Activated naive CD4-positive, alpha-beta T cell treated with anti-CD3 and anti-CD28 coated beads, Interleukin-2, amount 50 U/mL, for 72 hours (primary cell): ENCODE results near the gene ANKRD10. TPM values are rescaled to one million over a fixed set of nuclear protein-coding genes. Genes with fewer than 3 reads are reported as not detected.
"Not testable (repeated sequence)": the region's sequence is repeated elsewhere in the genome, so short reads cannot be mapped to it uniquely, and the experiment has no call there.

Experiments used
- ATAC-seq, 2 donors: fragments of 150-1000 bp; cut with Tn5 transposase; 2 replicates each; pipeline ENCODE4 v1.10.0; 2021; ENCODE audit warnings: mild to moderate bottlenecking in 2 of 2, moderate library complexity in 2 of 2
- DNase-seq, 2 donors: peaks; one replicate each; pipeline ENCODE4 v3.0.0; 2021 to 2022; ENCODE audit warnings: low spot score in 2 of 2
- H3K27ac Mint-ChIP-seq, 2 donors: one replicate each; pipeline ENCODE4 v1.8.0; 2022; ENCODE audit warnings: mild to moderate bottlenecking in 2 of 2, mixed read lengths in 2 of 2
- H3K36me3 Mint-ChIP-seq, 2 donors: one replicate each; pipeline ENCODE4 v1.8.0; 2022; ENCODE audit warnings: mixed read lengths in 2 of 2
- H3K9me3 Mint-ChIP-seq, 2 donors: one replicate each; pipeline ENCODE4 v1.8.0; 2022; ENCODE audit warnings: mixed read lengths in 2 of 2
- total RNA-seq, 2 donors: library from RNA; stranded (reverse); gene quantifications; one replicate each; pipeline ENCODE4 v1.2.3, GENCODE V29; 2022

The ANKRD10 gene
- total RNA-seq, 2 donors from 2014 or later, result 160 to 162 TPM

DNA sequence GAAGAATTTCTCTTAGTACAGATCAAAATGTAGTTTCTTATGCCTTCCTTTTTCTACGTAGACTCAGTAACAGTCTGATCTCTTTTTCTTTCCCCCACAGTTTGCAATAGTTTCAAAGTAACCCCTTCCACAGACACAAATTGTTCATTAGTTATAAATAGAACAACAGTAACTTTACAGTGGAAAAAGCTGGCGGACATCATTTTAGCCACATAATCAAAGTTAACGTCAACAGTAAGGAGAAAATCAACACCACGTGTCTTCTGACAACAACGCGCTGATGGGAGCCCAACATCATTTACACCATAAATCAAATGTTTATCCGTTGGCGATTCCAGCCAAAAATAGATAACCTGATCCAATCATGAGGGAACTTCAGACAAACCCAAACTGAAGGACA is 76.8 kb downstream of the ANKRD10 start:
- Mint-ChIP-seq H3K9me3 (peaks cover 0 to 5% of the 10 kb centered on the region in 2 donors), H3K36me3 (peaks cover 0 to 8% of the 10 kb centered on the region in 2 donors), H3K27ac (no peak overlapping the region)
- ATAC-seq, result no peak
- DNase-seq, result no peak

DNA sequence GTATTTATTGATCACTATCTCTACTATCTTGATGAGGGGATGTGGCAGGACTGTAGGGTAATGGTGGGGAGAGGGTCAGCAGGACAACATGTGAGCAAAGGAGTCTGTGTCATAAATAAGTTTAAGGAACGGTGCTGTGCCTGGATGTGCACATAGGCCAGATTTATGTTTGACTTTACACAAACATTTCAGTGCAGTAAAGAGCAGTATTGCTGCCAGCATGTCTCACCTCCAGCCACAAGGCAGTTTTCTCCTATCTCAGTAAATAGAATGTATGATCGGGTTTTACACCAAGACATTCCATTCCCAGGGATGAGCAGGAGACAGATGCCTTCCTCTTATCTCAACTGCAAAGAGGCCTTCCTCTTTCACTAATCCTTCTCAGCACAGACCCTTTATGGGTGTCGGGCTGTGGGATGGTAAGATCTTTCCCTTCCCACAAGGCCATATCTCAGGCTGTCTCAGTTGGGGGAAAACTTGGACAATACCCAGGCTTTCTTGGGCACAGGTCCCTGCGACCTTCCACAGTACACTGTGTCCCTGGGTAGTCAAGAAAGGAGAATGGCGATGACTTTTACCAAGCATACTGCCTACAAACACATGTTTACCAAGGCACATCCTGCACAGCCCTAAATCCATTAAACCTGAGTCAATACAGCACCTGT is 77.3 kb downstream of the ANKRD10 start:
- not testable (repeated sequence) for H3K36me3 Mint-ChIP-seq, ATAC-seq, H3K9me3 Mint-ChIP-seq, H3K27ac Mint-ChIP-seq, DNase-seq

DNA sequence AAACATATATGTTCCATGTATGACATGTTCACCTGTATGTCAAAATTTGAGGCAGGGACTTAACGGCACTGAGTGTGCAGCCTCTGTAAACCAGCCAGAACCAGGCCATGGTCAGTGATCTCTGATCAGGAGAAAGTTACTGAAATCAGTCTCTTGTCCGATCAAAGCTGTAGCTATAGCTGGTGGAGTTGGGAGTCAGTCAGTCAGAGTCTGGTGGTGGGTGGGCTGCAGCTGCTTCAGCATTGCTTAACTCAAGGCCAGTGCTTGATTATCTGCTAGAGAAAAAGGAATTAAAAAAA is 78.3 kb downstream of the ANKRD10 start:
- Mint-ChIP-seq H3K9me3 (peaks cover 0 to 2% of the 10 kb centered on the region in 2 donors), H3K36me3 (peaks cover 0 to 3% of the 10 kb centered on the region in 2 donors), H3K27ac (no peak overlapping the region)
- DNase-seq (no peak), ATAC-seq (no peak)

GRCh38 chr13:110835721-110836604 is 78.9 kb downstream of the ANKRD10 start:
- Mint-ChIP-seq H3K9me3 (no peaks in the 10 kb centered on the region), H3K27ac (no peak overlapping the region), H3K36me3 (no peaks in the 10 kb centered on the region)
- ATAC-seq, result no peak
- no peak for DNase-seq

GRCh38 chr13:110834572-110834971 is 80.3 kb downstream of the ANKRD10 start:
- DNase-seq, result no peak
- ATAC-seq, result no peak
- H3K36me3 Mint-ChIP-seq, result no peaks in the 10 kb centered on the region
- no peak overlapping the region for H3K27ac Mint-ChIP-seq
- H3K9me3 Mint-ChIP-seq, result no peaks in the 10 kb centered on the region

- Mint-ChIP-seq H3K27ac (no peak overlapping the region), H3K36me3 (no peaks in the 10 kb centered on the region), H3K9me3 (no peaks in the 10 kb centered on the region)
- ATAC-seq, result no peak
- DNase-seq, result no peak
Observed at GRCh38 chr13:110832531-110832930, 82.3 kb downstream of the ANKRD10 start.

- no peak overlapping the region for H3K27ac Mint-ChIP-seq
- ATAC-seq (no peak), DNase-seq (no peak)
- H3K36me3 Mint-ChIP-seq, result no peaks in the 10 kb centered on the region
- H3K9me3 Mint-ChIP-seq, result no peaks in the 10 kb centered on the region
Observed at GRCh38 chr13:110832205-110832479, 82.7 kb downstream of the ANKRD10 start.

- DNase-seq (no peak), ATAC-seq (no peak)
- Mint-ChIP-seq H3K9me3 (no peaks in the 10 kb centered on the region), H3K36me3 (no peaks in the 10 kb centered on the region), H3K27ac (no peak overlapping the region)
Observed at GRCh38 chr13:110831437-110832204, 83.2 kb downstream of the ANKRD10 start.

DNA sequence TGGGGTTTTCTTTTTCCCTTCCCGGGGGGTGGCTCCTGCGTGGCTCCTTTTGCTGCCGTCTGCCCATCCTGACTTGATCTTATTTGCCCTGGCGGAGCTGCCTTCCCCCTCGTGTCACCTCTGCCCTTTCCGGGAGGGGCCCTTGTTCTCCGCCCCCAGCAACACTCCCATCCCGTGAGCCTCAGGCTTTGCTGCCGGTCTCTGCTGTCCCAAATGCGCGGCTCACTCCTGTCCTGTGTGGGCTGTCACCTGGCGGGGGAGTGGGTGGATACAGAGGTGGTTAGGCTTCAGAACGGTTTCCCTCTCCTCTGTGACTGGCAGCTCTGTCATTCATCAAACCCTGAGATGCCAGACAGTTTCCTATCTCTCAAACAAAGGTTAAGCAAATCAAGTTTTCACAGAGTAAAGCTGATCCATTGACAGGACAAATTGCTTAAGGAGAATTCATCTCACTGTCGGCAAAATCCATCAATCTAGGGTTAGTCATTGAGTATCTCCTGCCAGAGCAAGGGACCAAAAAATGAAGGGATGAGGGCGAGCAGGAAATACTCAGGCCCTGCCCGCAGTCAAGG is 84.0 kb downstream of the ANKRD10 start:
- no peak for ATAC-seq
- no peaks in the 10 kb centered on the region for H3K36me3 Mint-ChIP-seq
- H3K27ac Mint-ChIP-seq, result no peak overlapping the region
- no peaks in the 10 kb centered on the region for H3K9me3 Mint-ChIP-seq
- no peak for DNase-seq

GRCh38 chr13:110830331-110830730 is 84.5 kb downstream of the ANKRD10 start:
- ATAC-seq (no peak), DNase-seq (no peak)
- Mint-ChIP-seq H3K9me3 (no peaks in the 10 kb centered on the region), H3K36me3 (no peaks in the 10 kb centered on the region), H3K27ac (no peak overlapping the region)

DNA sequence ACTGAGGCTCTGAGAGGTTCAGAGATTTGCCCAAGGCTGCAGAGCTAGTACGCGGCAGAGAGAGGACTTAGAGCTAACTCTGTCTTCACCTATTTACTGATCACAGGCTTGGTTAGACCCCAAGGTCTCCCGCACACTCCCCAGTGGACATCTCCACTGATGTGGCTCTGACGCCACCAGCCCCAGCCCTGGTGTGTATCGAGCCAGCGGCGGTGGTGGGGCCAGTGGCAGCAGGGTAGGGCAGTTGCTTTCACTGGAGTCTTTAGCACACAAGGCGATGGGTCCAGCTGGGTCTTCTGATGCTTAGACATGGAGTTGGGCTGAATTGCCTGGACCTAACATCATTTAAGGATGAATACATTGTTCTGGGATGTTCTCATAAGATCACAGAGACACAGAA is 85.4 kb downstream of the ANKRD10 start:
- ATAC-seq (no peak), DNase-seq (no peak)
- Mint-ChIP-seq H3K36me3 (no peaks in the 10 kb centered on the region), H3K27ac (no peak overlapping the region), H3K9me3 (no peaks in the 10 kb centered on the region)

GRCh38 chr13:110828705-110829104 is 86.2 kb downstream of the ANKRD10 start:
- ATAC-seq (no peak), DNase-seq (no peak)
- H3K9me3 Mint-ChIP-seq, result no peaks in the 10 kb centered on the region
- no peak overlapping the region for H3K27ac Mint-ChIP-seq
- no peaks in the 10 kb centered on the region for H3K36me3 Mint-ChIP-seq

Other genes starting within 250 kb of the ANKRD10 start
- 10 to 100 TPM; 36.1 to 71.8 TPM for gene CARS2, start 209.0 kb downstream of the ANKRD10 start, total RNA-seq
- gene ING1, start 201.4 kb downstream of the ANKRD10 start, total RNA-seq, result 10 to 100 TPM; 19.6 to 26.7 TPM
- gene ARHGEF7, start 200.2 kb upstream of the ANKRD10 start, total RNA-seq, result 10 to 100 TPM; 69.5 to 82.5 TPM